C4-2B (cell line): Measurements from ENCODE around the gene OR2T27.

Source experiments
- ZFX ChIP-seq: fragments of 450-650 bp; IDR thresholded peaks from 2 replicates; pipeline ENCODE4 v1.6.1; 2017
- TF ChIP-seq, protein P1 (sequence below): fragments of 450-650 bp; conservative IDR thresholded peaks from 2 replicates; pipeline ENCODE4 v1.5.1; 2017; ENCODE audit warnings: mild to moderate bottlenecking

DNA sequence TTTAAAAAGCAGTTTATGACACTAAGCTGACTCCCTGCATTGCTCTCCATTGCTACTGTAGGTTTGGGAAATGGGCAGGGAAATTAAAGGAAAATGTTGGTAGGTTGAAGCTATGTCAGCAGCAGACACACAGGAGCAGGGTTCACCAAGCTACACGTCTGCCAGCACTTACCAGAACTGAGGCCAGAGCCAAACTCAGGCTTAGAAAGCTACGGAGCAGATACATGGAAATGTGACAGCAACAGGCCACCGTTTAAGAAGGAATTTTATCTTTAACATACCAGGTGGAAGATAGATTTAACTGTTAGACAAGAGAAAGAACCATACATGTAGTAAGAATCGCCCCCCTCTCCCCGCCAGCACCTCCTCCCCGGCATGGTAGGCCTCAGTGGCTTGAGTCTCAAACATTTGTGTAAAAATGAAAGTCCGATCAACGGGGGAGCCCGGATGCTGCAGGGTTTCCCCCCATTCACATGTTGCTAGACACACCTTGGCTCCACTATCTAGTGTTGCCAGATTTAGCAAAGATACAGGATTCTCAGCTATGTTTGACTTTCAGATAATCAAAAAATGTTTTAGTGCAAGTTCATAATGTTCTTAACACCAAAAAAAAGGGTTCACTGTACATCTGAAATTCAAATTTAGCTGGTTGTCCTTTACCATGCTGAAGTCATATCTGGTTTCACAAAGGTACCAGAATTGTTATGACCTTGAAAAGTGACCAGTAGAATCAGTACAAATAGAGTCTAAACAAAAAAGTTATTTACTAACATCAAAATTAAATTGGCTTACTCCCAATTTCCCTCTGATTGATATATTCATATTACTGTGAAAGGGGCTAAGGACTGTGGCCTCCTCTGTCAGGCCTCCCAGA is 27.1 kb downstream of the OR2T27 start:
- TF ChIP-seq, protein P1, sequence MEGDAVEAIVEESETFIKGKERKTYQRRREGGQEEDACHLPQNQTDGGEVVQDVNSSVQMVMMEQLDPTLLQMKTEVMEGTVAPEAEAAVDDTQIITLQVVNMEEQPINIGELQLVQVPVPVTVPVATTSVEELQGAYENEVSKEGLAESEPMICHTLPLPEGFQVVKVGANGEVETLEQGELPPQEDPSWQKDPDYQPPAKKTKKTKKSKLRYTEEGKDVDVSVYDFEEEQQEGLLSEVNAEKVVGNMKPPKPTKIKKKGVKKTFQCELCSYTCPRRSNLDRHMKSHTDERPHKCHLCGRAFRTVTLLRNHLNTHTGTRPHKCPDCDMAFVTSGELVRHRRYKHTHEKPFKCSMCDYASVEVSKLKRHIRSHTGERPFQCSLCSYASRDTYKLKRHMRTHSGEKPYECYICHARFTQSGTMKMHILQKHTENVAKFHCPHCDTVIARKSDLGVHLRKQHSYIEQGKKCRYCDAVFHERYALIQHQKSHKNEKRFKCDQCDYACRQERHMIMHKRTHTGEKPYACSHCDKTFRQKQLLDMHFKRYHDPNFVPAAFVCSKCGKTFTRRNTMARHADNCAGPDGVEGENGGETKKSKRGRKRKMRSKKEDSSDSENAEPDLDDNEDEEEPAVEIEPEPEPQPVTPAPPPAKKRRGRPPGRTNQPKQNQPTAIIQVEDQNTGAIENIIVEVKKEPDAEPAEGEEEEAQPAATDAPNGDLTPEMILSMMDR, result no peak
- no peak for TF ChIP-seq ZFX
